ENCODE results near the gene SLC6A6.

GRCh38 chr3:14428087-14429033 is 26.0 kb downstream of the SLC6A6 start:
- TF ChIP-seq CTCF (IDR thresholded peaks at IDR 0.05; ENCODE audit: low read length) (no peak), EZH2 (optimal IDR thresholded peaks at IDR 0.05; ENCODE audit: low read depth, low read length) (no peak), EZH2phosphoT487 (IDR thresholded peaks at IDR 0.05; ENCODE audit: low read length) (no peak)
